Measurements from ENCODE around the gene TBL2. TPM values are rescaled to one million over a fixed set of nuclear protein-coding genes. Genes with fewer than 3 reads are reported as not detected.
"Not testable (repeated sequence)": the region's sequence is repeated elsewhere in the genome, so short reads cannot be mapped to it uniquely, and the experiment has no call there.

TBL2 gene
- total RNA-seq, 1 experiment from 2014 or later: 53.0 TPM

GRCh38 chr7:73606801-73607691 is 28.7 kb upstream of the TBL2 start:
- DNase-seq (ENCODE audit: low spot score): peak; percentile 26

GRCh38 chr7:73605601-73606220 is 27.3 kb upstream of the TBL2 start:
- DNase-seq (ENCODE audit: low spot score): no peak

GRCh38 chr7:73602721-73603651 is 24.6 kb upstream of the TBL2 start:
- DNase-seq (ENCODE audit: low spot score): peak; percentile 58

- DNase-seq (ENCODE audit: low spot score): no peak
Observed at GRCh38 chr7:73599916-73600315, 21.5 kb upstream of the TBL2 start.

GRCh38 chr7:73599151-73599882 is 20.9 kb upstream of the TBL2 start:
- no peak for DNase-seq (ENCODE audit: low spot score)

GRCh38 chr7:73597978-73598782 is 19.8 kb upstream of the TBL2 start:
- no peak for DNase-seq (ENCODE audit: low spot score)

GRCh38 chr7:73596191-73597065 is 18.0 kb upstream of the TBL2 start:
- DNase-seq (ENCODE audit: low spot score): no peak

GRCh38 chr7:73595358-73595757 is 17.0 kb upstream of the TBL2 start:
- DNase-seq (ENCODE audit: low spot score): no peak

GRCh38 chr7:73593207-73594045 is 15.0 kb upstream of the TBL2 start:
- no peak for DNase-seq (ENCODE audit: low spot score)

GRCh38 chr7:73586911-73587310 is 8.5 kb upstream of the TBL2 start:
- DNase-seq (ENCODE audit: low spot score): no peak

GRCh38 chr7:73585196-73585595 is 6.8 kb upstream of the TBL2 start:
- DNase-seq (ENCODE audit: low spot score): no peak

GRCh38 chr7:73582664-73583202 is 4.4 kb upstream of the TBL2 start:
- no peak for DNase-seq (ENCODE audit: low spot score)

- not testable (repeated sequence) for DNase-seq (ENCODE audit: low spot score)
Observed at GRCh38 chr7:73581006-73581405, 2.6 kb upstream of the TBL2 start.

GRCh38 chr7:73577627-73578341 is 595 bp downstream of the TBL2 start:
- no peak for DNase-seq (ENCODE audit: low spot score)

- DNase-seq (ENCODE audit: low spot score): no peak
Observed at GRCh38 chr7:73573791-73574190, 4.6 kb downstream of the TBL2 start.

GRCh38 chr7:73573276-73573675 is 5.1 kb downstream of the TBL2 start:
- DNase-seq (ENCODE audit: low spot score): no peak

GRCh38 chr7:73572767-73573186 is 5.6 kb downstream of the TBL2 start:
- DNase-seq (ENCODE audit: low spot score): no peak

GRCh38 chr7:73570977-73571376 is 7.4 kb downstream of the TBL2 start:
- DNase-seq (ENCODE audit: low spot score): no peak
